Measurements from ENCODE around the gene LRP8.
"Not testable (repeated sequence)": the region's sequence is repeated elsewhere in the genome, so short reads cannot be mapped to it uniquely, and the experiment has no call there.

LRP8 gene

DNA sequence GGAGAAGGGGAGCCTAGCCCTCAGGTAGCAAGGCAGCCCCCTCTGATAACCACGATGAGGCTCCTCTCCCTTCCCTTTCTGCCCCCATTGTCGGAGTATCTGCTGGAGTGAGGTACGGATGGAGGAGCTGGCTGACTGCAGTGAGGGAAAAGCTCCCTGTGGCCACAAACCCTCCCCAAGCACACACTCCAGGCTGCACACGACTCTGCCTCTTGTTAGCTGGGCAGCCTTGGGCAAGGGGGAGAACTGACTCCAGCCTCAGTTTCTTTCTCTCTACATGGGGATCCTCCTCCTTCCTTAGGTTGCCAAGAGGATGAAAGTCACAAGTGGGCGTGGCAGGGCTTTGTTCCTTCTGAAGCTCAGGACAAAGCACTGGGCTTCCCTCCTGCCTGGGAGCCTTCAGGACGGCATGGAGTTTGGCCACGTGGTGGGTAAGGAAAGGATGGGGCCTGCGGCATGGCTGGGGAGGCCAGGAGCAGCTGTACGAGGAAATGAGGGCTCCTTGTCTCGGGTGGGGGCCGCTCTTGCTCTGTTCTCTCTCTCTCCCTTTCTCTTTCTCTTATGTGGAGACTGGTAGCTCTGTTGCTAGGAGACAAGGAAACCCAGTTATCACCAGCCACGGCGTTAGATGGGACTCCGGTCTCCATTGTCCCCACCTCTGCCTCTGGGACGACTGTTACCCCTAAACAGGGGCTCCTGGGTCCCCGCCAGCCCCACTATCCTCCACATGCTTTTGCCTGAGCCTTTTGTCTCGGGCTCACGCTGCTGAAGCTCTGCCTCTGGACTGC, 39.7 kb downstream of the LRP8 start:
- Histone ChIP-seq H4K20me1 (peaks cover 50% of the 10 kb centered on the region), H3K9ac (0 out of 2 replicates have a peak overlapping the region, but pooled peaks have one; percentile 10)

DNA sequence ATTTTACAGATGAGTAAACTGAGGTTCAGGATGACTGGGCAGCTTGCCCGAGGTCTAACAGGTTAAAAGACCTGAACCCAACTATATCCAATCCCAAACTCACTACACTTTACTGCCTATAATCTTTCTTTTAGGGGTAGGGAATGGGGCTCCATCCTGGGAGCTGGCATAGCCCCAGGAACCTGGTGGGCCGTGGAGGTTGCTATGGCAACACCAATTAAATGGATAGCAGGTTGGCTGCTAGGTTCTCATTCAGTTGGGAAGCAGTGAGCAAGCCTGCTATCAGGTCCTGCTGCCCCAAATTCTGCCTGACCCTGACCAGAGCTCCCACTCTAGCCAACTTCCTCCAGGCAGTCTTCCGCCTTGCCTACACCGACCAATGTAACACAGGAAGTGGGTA, 40.9 kb downstream of the LRP8 start:
- H3K4me2 ChIP-seq, result no peak overlapping the region
- H3K27me3 ChIP-seq, result no peaks in the 10 kb centered on the region
- TF ChIP-seq Cebpa-rat (IDR thresholded peaks at IDR 0.05), result no peak
- no peak overlapping the region for H3K27ac ChIP-seq
- H3K4me1 ChIP-seq, result peaks cover 2% of the 10 kb centered on the region
- H4K20me1 ChIP-seq, result peaks cover 37% of the 10 kb centered on the region
- H3K4me3 ChIP-seq, result no peak overlapping the region
- no peaks in the 10 kb centered on the region; the same call in 1 of the 2 replicates for H3K9me3 ChIP-seq
- no peak overlapping the region for H3K9ac ChIP-seq
- peaks cover 90% of the 10 kb centered on the region for H3K36me3 ChIP-seq

More for the DNA sequence above, 39.7 kb downstream of the LRP8 start:
- Histone ChIP-seq H3K4me1 (peaks cover 14% of the 10 kb centered on the region), H3K27ac (no peak overlapping the region), H3K4me3 (no peak overlapping the region), H3K27me3 (no peaks in the 10 kb centered on the region), H3K36me3 (peaks cover 82% of the 10 kb centered on the region), H3K9me3 (no peaks in the 10 kb centered on the region; the same call in 1 of the 2 replicates), H3K4me2 (no peak overlapping the region)
- TF ChIP-seq Cebpa-rat (IDR thresholded peaks at IDR 0.05), result no peak

DNA sequence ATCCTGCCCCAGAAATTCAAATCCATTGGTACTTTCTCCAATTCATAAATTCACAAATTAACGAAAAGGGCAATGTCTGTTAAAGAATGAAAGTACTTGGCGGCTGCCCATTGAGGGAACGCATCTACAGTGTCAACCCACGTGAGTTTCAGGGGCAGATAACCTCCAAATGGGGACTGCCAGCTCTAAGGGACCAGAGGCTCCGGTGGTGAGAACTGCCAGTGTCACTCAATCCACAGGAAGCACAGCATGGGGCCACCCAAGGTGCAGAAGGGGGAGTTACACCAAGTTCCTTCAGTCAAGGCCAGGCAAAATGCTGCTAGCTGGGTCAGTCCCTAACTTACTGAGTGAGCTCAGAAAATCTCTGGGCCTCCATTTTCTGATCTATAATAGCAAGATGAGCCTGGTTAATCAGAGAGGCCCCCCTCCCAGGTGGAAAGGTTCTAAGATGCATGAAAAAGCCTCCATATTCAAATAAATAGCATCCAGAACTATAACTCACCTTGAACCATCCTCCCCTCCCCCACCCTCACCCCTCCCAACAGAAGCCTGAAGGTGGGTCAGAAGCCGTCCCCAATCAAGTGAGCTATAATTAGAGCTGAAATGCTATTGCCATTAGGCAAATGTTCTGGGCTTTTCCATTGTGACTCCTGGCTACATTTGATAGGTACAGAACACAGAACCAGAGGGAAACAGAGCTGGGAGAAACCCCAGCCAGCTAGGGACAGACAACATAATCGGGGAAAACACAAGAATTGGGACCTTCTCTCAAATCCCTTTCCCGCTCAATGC, 41.7 kb downstream of the LRP8 start:
- no peak overlapping the region for H3K4me2 ChIP-seq
- H3K4me1 ChIP-seq, result no peaks in the 10 kb centered on the region; the same call in 1 of the 2 replicates
- no peak overlapping the region for H3K4me3 ChIP-seq
- no peak for TF ChIP-seq Cebpa-rat (IDR thresholded peaks at IDR 0.05)
- no peak overlapping the region for H3K27ac ChIP-seq
- H4K20me1 ChIP-seq, result peaks cover 29% of the 10 kb centered on the region
- H3K36me3 ChIP-seq, result peaks cover 90% of the 10 kb centered on the region
- no peaks in the 10 kb centered on the region for H3K27me3 ChIP-seq
- H3K9me3 ChIP-seq, result no peaks in the 10 kb centered on the region; the same call in 1 of the 2 replicates
- no peak overlapping the region for H3K9ac ChIP-seq

DNA sequence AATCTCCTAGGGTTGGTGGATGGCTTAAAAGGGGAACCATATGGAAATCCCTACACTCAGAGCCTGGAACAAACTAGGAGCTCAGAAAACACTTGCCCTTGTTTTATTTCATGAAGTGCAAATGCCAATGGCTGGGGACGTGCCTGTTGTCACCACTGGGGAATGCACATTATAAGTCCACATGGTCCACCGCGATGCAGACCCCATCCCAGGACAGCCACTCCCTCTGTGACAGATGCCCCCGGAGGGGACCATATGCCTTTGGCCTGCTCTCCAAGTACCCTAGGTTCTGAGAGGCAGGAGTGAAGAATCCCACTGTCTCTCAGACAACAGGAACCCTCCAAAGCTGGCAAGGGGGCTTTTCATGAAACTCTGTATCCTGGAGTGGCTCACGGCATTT, 42.3 kb downstream of the LRP8 start:
- Histone ChIP-seq H3K4me2 (no peak overlapping the region), H3K9me3 (no peaks in the 10 kb centered on the region; the same call in 1 of the 2 replicates), H3K27ac (no peak overlapping the region), H3K27me3 (no peaks in the 10 kb centered on the region), H3K36me3 (peaks cover 90% of the 10 kb centered on the region), H3K4me3 (no peak overlapping the region), H4K20me1 (peaks cover 23% of the 10 kb centered on the region), H3K4me1 (no peaks in the 10 kb centered on the region; the same call in 1 of the 2 replicates), H3K9ac (no peak overlapping the region)
- no peak for TF ChIP-seq Cebpa-rat (IDR thresholded peaks at IDR 0.05)

DNA sequence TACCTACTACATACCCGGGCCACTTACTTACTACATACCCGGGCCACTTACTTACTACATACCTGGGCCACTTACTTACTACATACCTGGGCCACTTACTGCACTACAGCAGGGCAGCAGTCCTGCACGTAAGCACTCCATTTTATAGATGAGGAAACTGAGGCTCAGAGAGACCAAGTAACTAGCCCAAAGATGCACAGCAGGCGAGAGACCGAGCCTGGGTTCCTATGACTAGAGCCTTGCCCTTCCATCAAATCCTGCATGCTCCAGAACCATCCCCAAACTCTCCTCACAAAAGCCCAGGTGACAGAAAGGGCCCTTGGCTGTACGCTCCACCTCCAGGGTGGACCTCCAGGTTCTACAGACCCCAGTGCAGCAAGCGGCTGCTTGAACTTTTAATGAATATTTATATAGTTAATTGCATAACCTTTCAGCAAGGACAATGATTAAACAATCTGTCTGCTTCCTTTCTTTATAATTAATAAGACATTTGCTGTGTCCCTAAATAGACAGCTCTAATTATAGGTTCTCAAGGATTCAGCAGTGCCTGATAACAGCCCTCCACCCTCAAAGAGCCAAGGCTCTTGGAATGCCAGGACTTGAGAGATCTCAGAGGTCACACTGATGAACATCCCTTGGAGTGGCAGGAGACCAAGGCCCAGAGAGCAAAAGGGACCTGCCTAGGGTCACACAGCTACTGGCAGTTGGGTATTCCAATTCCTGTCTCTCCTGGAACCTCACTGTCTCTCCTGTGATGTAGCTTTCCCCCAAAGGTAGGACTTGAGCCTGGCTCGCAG, 43.4 kb downstream of the LRP8 start:
- Histone ChIP-seq H3K9me3 (no peaks in the 10 kb centered on the region; the same call in 1 of the 2 replicates), H3K9ac (no peak overlapping the region), H3K27ac (no peak overlapping the region), H3K36me3 (peaks cover 90% of the 10 kb centered on the region), H3K4me1 (no peaks in the 10 kb centered on the region; the same call in 1 of the 2 replicates), H3K4me2 (no peak overlapping the region), H3K4me3 (no peak overlapping the region), H3K27me3 (no peaks in the 10 kb centered on the region), H4K20me1 (peaks cover 17% of the 10 kb centered on the region; the same call in 1 of the 2 replicates)
- no peak for TF ChIP-seq Cebpa-rat (IDR thresholded peaks at IDR 0.05)

DNA sequence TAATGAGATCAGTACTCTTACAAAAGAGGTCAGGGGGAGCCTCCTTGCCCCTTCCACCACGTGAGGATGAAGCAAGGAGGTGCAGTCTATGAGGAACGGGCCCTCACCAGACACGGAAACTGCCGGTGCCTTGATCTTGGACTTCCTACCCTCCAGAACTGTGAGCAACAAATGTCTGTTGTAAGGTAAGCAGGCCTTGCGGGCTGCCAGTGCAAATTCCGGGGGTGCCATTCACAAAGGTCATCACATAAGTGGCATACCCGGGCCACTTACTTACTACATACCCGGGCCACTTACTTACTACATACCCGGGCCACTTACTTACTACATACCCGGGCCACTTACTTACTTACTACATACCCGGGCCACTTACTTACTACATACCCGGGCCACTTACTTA, 44.7 kb downstream of the LRP8 start:
- not testable (repeated sequence) for H3K4me3 ChIP-seq, H3K9me3 ChIP-seq, H3K27ac ChIP-seq, H3K4me2 ChIP-seq, H3K4me1 ChIP-seq, H3K9ac ChIP-seq, H3K27me3 ChIP-seq
- peaks cover 23% of the 10 kb centered on the region; the same call in 1 of the 2 replicates for H4K20me1 ChIP-seq
- H3K36me3 ChIP-seq, result peaks cover 83% of the 10 kb centered on the region

DNA sequence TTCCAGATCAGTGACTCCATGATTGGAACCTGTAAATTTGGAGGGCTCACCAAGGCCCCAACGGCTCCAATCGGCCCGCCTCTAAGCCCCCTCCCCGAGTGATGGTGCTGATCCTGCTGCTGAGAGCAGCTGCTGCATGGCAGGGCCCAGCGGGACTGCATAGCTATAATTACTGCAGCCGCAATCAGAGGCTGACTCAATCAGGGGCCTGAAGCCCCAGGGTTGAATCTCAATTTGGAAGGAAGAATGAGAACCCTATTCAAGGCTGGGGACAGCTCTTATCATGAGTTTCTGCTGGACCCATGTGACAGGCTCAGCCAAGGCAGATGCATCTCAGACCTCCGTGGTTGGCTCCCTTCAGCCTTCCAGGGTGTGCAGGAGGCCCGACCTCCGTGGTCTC, 46.7 kb downstream of the LRP8 start:
- no peak for TF ChIP-seq Cebpa-rat (IDR thresholded peaks at IDR 0.05)
- Histone ChIP-seq H3K27me3 (no peaks in the 10 kb centered on the region), H3K4me1 (no peaks in the 10 kb centered on the region), H4K20me1 (peaks cover 16% of the 10 kb centered on the region; the same call in 1 of the 2 replicates), H3K4me2 (no peak overlapping the region), H3K9ac (no peak overlapping the region), H3K4me3 (no peak overlapping the region), H3K9me3 (no peaks in the 10 kb centered on the region; the same call in 1 of the 2 replicates), H3K27ac (no peak overlapping the region), H3K36me3 (peaks cover 83% of the 10 kb centered on the region)

DNA sequence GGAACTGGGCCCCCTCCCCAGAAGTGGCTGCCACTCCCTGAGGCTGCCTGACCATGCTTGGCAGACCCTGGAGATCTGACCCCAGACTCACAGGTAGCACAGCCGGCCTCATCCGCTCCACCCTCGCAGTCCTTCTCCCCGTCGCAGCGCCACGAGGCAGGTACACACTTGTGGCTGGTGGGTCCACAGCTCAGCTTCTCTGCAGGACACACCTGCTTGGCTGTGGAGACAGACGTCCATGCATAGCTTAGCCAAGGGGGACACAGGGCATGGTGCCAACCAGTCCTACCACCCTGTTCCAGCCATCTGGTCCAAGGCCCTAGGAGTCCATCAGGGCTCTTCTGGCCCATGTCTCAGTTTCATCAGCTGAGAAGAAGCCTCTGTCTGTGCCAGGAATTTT, 47.4 kb downstream of the LRP8 start:
- no peak overlapping the region for H3K4me3 ChIP-seq
- H3K36me3 ChIP-seq, result peaks cover 83% of the 10 kb centered on the region
- no peak overlapping the region for H3K9ac ChIP-seq
- no peak overlapping the region for H3K4me2 ChIP-seq
- no peak overlapping the region for H3K27ac ChIP-seq
- TF ChIP-seq Cebpa-rat (IDR thresholded peaks at IDR 0.05), result no peak
- H3K4me1 ChIP-seq, result no peaks in the 10 kb centered on the region
- no peaks in the 10 kb centered on the region for H3K27me3 ChIP-seq
- peaks cover 16% of the 10 kb centered on the region; the same call in 1 of the 2 replicates for H4K20me1 ChIP-seq
- no peaks in the 10 kb centered on the region; the same call in 1 of the 2 replicates for H3K9me3 ChIP-seq
